HCT116 (cell line): ENCODE data around the gene CGNL1. TPM values are rescaled to one million over a fixed set of nuclear protein-coding genes. Genes with fewer than 3 reads are reported as not detected.

Source experiments
- ATAC-seq: fragments of 200-7000 bp; cut with Tn5 transposase; 2 replicates; pipeline ENCODE4 v1.9.1; 2020; ENCODE audit warnings: mild to moderate bottlenecking, moderate library complexity
- BruUV-seq: library from RNA; stranded (reverse); fragments of 400-500 nt; replicated peaks from 2 replicates; lab custom pipeline; 2021; lab: Mats Ljungman, UMichigan
- CTCF ChIA-PET: fragments of 300-600 bp; sonication (Branson Sonifier 250); formaldehyde crosslinking; loops from one replicate; lab custom pipeline; 2021; ENCODE audit warnings: antibody characterized with exemption; lab: Charles Lee
- POLR2A ChIA-PET: fragments of 300-600, 350-600 bp; sonication (Branson Sonifier 250); formaldehyde crosslinking; loops from one replicate; lab custom pipeline; 2021; ENCODE audit warnings: antibody characterized with exemption; lab: Charles Lee
- RAD21 ChIA-PET, 2 experiments: fragments of 300-600 bp; sonication (Branson Sonifier 250); formaldehyde crosslinking; loops; one replicate each; lab custom pipeline; 2023; ENCODE audit warnings: low total read pairs in 2 of 2; ENCODE audit not compliant: uncharacterized antibody in 2 of 2, unreplicated experiment in 2 of 2, low non-redundant PET in 1 of 2; lab: Charles Lee
- DNase-seq: peaks from one replicate; pipeline ENCODE4 v3.0.0-alpha.2; 2010; ENCODE audit warnings: low read depth, low spot score
- H2AFZ ChIP-seq: fragments of 200-600 bp; shearing (Covaris generic), sonication (generic); 2 replicates; pipeline ENCODE4 v1.6.1; 2017; ENCODE audit warnings: low read depth, mixed run types, mixed read lengths, antibody characterized with exemption, low read length; ENCODE audit not compliant: poor library complexity, severe bottlenecking
- H3K27ac ChIP-seq: 2 replicates; pipeline ENCODE4 v1.5.1; 2012; ENCODE audit warnings: low read depth, low read length
- H3K27me3 ChIP-seq: fragments of 200-600 bp; sonication (generic); 2 replicates; pipeline ENCODE4 v1.6.1; 2016; ENCODE audit warnings: mixed run types, low read length, mixed read lengths; ENCODE audit not compliant: insufficient read depth
- H3K36me3 ChIP-seq, 2 experiments: fragments of 200-500 bp in 1 of 2; fragments of 200-600 bp in 1 of 2; sonication (Bioruptor generic) in 1 of 2; sonication (generic) in 1 of 2; 2 replicates each; pipeline versions ENCODE4 v1.5.1 to v1.6.1; 2014 to 2016; ENCODE audit warnings: low read length in 2 of 2, inconsistent platforms in 1 of 2, mixed read lengths in 1 of 2, mixed run types in 1 of 2; ENCODE audit not compliant: insufficient read depth in 2 of 2, control insufficient read depth in 1 of 2
- H3K4me1 ChIP-seq, 2 experiments: fragments of 200-600 bp in 1 of 2; sonication (generic) in 1 of 2; 2 replicates each; pipeline versions ENCODE4 v1.5.1 to v1.6.1; 2012 to 2017; ENCODE audit warnings: low read length in 2 of 2, inconsistent platforms in 1 of 2, mild to moderate bottlenecking in 1 of 2, mixed read lengths in 1 of 2, mixed run types in 1 of 2, moderate library complexity in 1 of 2; ENCODE audit not compliant: insufficient read depth in 2 of 2, control insufficient read depth in 1 of 2
- H3K4me2 ChIP-seq: fragments of 200-600 bp; sonication (generic); 2 replicates; pipeline ENCODE4 v1.6.1; 2017; ENCODE audit warnings: mixed run types, low read length, mixed read lengths
- H3K4me3 ChIP-seq, 2 experiments: fragments of 200-600 bp in 1 of 2; sonication (generic) in 1 of 2; replicated peaks in 1 of 2; 2 replicates each; pipeline ENCODE4 v1.5.1; 2011 to 2016; ENCODE audit warnings: low read length in 2 of 2, control low read depth in 1 of 2, low read depth in 1 of 2, mild to moderate bottlenecking in 1 of 2, mixed read lengths in 1 of 2, mixed run types in 1 of 2
- H3K79me2 ChIP-seq: fragments of 200-600 bp; sonication (generic); 2 replicates; pipeline ENCODE4 v1.6.1; 2017; ENCODE audit warnings: mild to moderate bottlenecking, mixed run types, low read length, moderate library complexity, mixed read lengths; ENCODE audit not compliant: insufficient read depth
- H3K9ac ChIP-seq: fragments of 200-600 bp; sonication (generic); 2 replicates; pipeline ENCODE4 v1.6.1; 2016; ENCODE audit warnings: low read length, mixed read lengths
- H3K9me2 ChIP-seq: fragments of 200-600 bp; sonication (generic), shearing (Covaris generic); 2 replicates; pipeline ENCODE4 v1.6.1; 2017; ENCODE audit warnings: mixed run types, mild to moderate bottlenecking, moderate library complexity; ENCODE audit not compliant: insufficient read depth
- H3K9me3 ChIP-seq, 2 experiments: fragments of 200-500 bp in 1 of 2; fragments of 200-600 bp in 1 of 2; sonication (Bioruptor generic) in 1 of 2; sonication (generic) in 1 of 2; 2 replicates each; pipeline ENCODE4 v1.6.1; 2014 to 2017; ENCODE audit warnings: low read length in 2 of 2, mixed read lengths in 2 of 2, inconsistent platforms in 1 of 2, low read depth in 1 of 2, mild to moderate bottlenecking in 1 of 2, mixed run types in 1 of 2, moderate library complexity in 1 of 2; ENCODE audit not compliant: control insufficient read depth in 1 of 2, insufficient read depth in 1 of 2
- H4K20me1 ChIP-seq: fragments of 200-600 bp; sonication (generic), shearing (Covaris generic); 2 replicates; pipeline ENCODE4 v1.6.1; 2017; ENCODE audit warnings: mixed run types, mild to moderate bottlenecking, moderate library complexity; ENCODE audit not compliant: insufficient read depth
- ATF3 ChIP-seq: IDR thresholded peaks from 2 replicates; pipeline ENCODE4 v1.6.1; 2012
- CBX3 ChIP-seq: IDR thresholded peaks from 2 replicates; pipeline ENCODE4 v1.6.1; 2012; ENCODE audit warnings: low read depth
- CEBPB ChIP-seq: IDR thresholded peaks from 2 replicates; pipeline ENCODE4 v1.6.1; 2012; ENCODE audit warnings: low read depth
- CTCF ChIP-seq, 3 experiments: fragments of 200-600 bp in 1 of 3; sonication (generic) in 1 of 3; IDR thresholded peaks in 2 of 3; conservative IDR thresholded peaks in 1 of 3; 2 replicates each; pipeline ENCODE4 v1.5.1; 2012 to 2017; ENCODE audit warnings: low read depth in 2 of 3, low read length in 2 of 3, antibody characterized with exemption in 1 of 3, borderline replicate concordance in 1 of 3, control low read depth in 1 of 3, mild to moderate bottlenecking in 1 of 3, mixed read lengths in 1 of 3, mixed run types in 1 of 3, moderate library complexity in 1 of 3; ENCODE audit not compliant: insufficient read depth in 1 of 3
- EGR1 ChIP-seq: IDR thresholded peaks from 2 replicates; pipeline ENCODE4 v1.6.1; 2012; ENCODE audit warnings: low read depth
- EZH2phosphoT487 ChIP-seq: fragments of 200-600 bp; IDR thresholded peaks from 2 replicates; pipeline ENCODE4 v1.6.1; 2018; ENCODE audit warnings: antibody characterized with exemption, borderline replicate concordance
- FOSL1 ChIP-seq: IDR thresholded peaks from 2 replicates; pipeline ENCODE4 v1.6.1; 2012; ENCODE audit warnings: low read depth
- JUND ChIP-seq: IDR thresholded peaks from 2 replicates; pipeline ENCODE4 v1.6.1; 2012
- POLR2AphosphoS5 ChIP-seq: IDR thresholded peaks from 2 replicates; pipeline ENCODE4 v1.6.1; 2011; ENCODE audit warnings: mild to moderate bottlenecking, low read depth, low read length, moderate library complexity
- RAD21 ChIP-seq: IDR thresholded peaks from 2 replicates; pipeline ENCODE4 v1.6.1; 2012; ENCODE audit warnings: low read depth, mild to moderate bottlenecking
- SIN3A ChIP-seq: IDR thresholded peaks from 2 replicates; pipeline ENCODE4 v1.6.1; 2012; ENCODE audit warnings: low read depth
- SP1 ChIP-seq: IDR thresholded peaks from 2 replicates; pipeline ENCODE4 v1.6.1; 2012; ENCODE audit warnings: low read depth
- SRF ChIP-seq: IDR thresholded peaks from 2 replicates; pipeline ENCODE4 v1.6.1; 2012; ENCODE audit warnings: low read depth
- YY1 ChIP-seq: IDR thresholded peaks from 2 replicates; pipeline ENCODE4 v1.6.1; 2011; ENCODE audit warnings: low read length, low read depth, moderate library complexity, mild to moderate bottlenecking; ENCODE audit not compliant: insufficient replicate concordance; ENCODE audit errors: extremely low read depth
- ZBTB33 ChIP-seq: IDR thresholded peaks from 2 replicates; pipeline ENCODE4 v1.6.1; 2011; ENCODE audit warnings: mild to moderate bottlenecking, low read length, moderate library complexity; ENCODE audit not compliant: insufficient replicate concordance; ENCODE audit errors: extremely low read depth
- ZFX ChIP-seq: fragments of 450-650 bp; IDR thresholded peaks from 2 replicates; pipeline ENCODE4 v1.6.1; 2017
- ZNF274 ChIP-seq: fragments of 200-500 bp; sonication (Bioruptor generic); IDR thresholded peaks from 2 replicates; pipeline ENCODE4 v1.6.1; 2014; ENCODE audit warnings: mild to moderate bottlenecking, low read depth, low read length, inconsistent platforms
- intact Hi-C: fragments of 100-400 bp; cut with micrococcal nuclease; formaldehyde crosslinking; loops from 2 replicates; pipeline ENCODE4 v1.10.0; 2022
- total RNA-seq: library from RNA; stranded (reverse); gene quantifications from one replicate; pipeline ENCODE4 v1.2.1, GENCODE V29; 2021; ENCODE audit not compliant: unreplicated experiment

CGNL1 gene
- total RNA-seq, 1 experiment from 2014 or later = 2.2 TPM

GRCh38 chr15:57489122-57489521 lies 112.8 kb downstream of the CGNL1 start (continued):
- no peak for TF ChIP-seq SP1

- ATAC-seq = no peak
- Histone ChIP-seq H3K4me2 (no peak overlapping the region), H3K9me3 (no peaks in the 10 kb centered on the region), H3K9ac (no peak overlapping the region), H3K9me2 (no peaks in the 10 kb centered on the region; the same call in 1 of the 2 replicates), H2AFZ (no peak overlapping the region), H3K79me2 (no peaks in the 10 kb centered on the region), H3K4me1 (no peaks in the 10 kb centered on the region), H3K27me3 (no peaks in the 10 kb centered on the region), H3K27ac (no peak overlapping the region), H3K4me3 (no peak overlapping the region), H4K20me1 (no peaks in the 10 kb centered on the region), H3K36me3 (no peaks in the 10 kb centered on the region)
- RAD21 ChIA-PET = no interaction called here
- intact Hi-C loops = no loop called here
- CTCF ChIA-PET = no interaction called here
- BruUV-seq = no TSS peak
- POLR2A ChIA-PET = no interaction called here
- no peak for TF ChIP-seq ZFX
- no peak for TF ChIP-seq SP1
- no peak for TF ChIP-seq ZNF274
- no peak for TF ChIP-seq JUND
- TF ChIP-seq ATF3 = no peak
- no peak for TF ChIP-seq CTCF (IDR thresholded peaks at IDR 0.05 in 2 of 3, conservative IDR thresholded peaks at IDR 0.05 in 1 of 3; ENCODE audit: borderline replicate concordance in 1 of 3, insufficient read depth in 1 of 3, low read depth in 2 of 3, low read length in 2 of 3)
- no peak for TF ChIP-seq FOSL1
- no peak for TF ChIP-seq CBX3
- TF ChIP-seq EGR1 = no peak
- no peak for TF ChIP-seq RAD21
- no peak for TF ChIP-seq CEBPB
- TF ChIP-seq ZBTB33 = no peak
- TF ChIP-seq POLR2AphosphoS5 = no peak
- TF ChIP-seq EZH2phosphoT487 = no peak
- no peak for TF ChIP-seq SIN3A
- TF ChIP-seq YY1 = no peak
- TF ChIP-seq SRF = no peak
- DNase-seq = no peak
These were observed 117.0 kb downstream of the CGNL1 start for GRCh38 chr15:57493351-57493750.
